ENCODE data around the gene MCF2L. TPM values are rescaled to one million over a fixed set of nuclear protein-coding genes. Genes with fewer than 3 reads are reported as not detected.

MCF2L gene
- total and polyA plus RNA-seq, 9 of the 15 experiments (the other 6 are each of a cell fraction or from before 2014, with no cell fraction given) = 0.05 to 0.25 (median 0.18) TPM; not detected in 5

GRCh38 chr13:113060557-113061270 is 91.7 kb downstream of the MCF2L start:
- in situ Hi-C loops (cut with MboI) = no loop called here
- DNase-seq (ENCODE audit: extremely low read depth in 1 of 4, low spot score in 3 of 4) = no peak
- 0% methylated on average over 14 of the region's 34 CpGs for WGBS (ENCODE audit: insufficient coverage, low coverage, missing lambda C conversion rate)
- Histone ChIP-seq H3K9ac (ENCODE audit: insufficient read depth in 1 of 2, low read depth in 2 of 2, low read length in 2 of 2) (no peak overlapping the region), H3K79me2 (ENCODE audit: control insufficient read depth, insufficient read depth, low read length) (no peaks in the 10 kb centered on the region), H3K27ac (ENCODE audit: extremely low read depth, low read depth, low read length) (no peak overlapping the region), H4K20me1 (replicated peaks; ENCODE audit: control insufficient read depth, insufficient read depth, low read length) (no peaks in the 10 kb centered on the region), H3K4me2 (ENCODE audit: insufficient read depth, low read length) (no peak overlapping the region), H2AFZ (ENCODE audit: low read depth, low read length) (no peak overlapping the region), H3K9me3 (replicated peaks; ENCODE audit: control insufficient read depth, insufficient read depth, low read depth, low read length) (no peaks in the 10 kb centered on the region), H3K9me1 (ENCODE audit: control insufficient read depth, insufficient read depth, low read length) (no peaks in the 10 kb centered on the region), H3K4me3 (no peak overlapping the region), H3K36me3 (ENCODE audit: control insufficient read depth, insufficient read depth, low read length) (no peaks in the 10 kb centered on the region), H3K4me1 (replicated peaks in 1 of 2; ENCODE audit: control insufficient read depth in 2 of 2, insufficient read depth in 2 of 2, low read length in 2 of 2) (peaks cover 4 to 18% of the 10 kb centered on the region in 2 experiments; a peak in 4 of 5 replicates), H3K27me3 (ENCODE audit: control insufficient read depth in 2 of 2, insufficient read depth in 2 of 2, low read length in 2 of 2) (peaks cover 24 to 68% of the 10 kb centered on the region in 2 experiments; a peak in 4 of 5 replicates)
- no peak for ATAC-seq
- BruUV-seq (replicated peaks) = no TSS peak
- intact Hi-C loops (cut with micrococcal nuclease) = no loop called here
- FAIRE-seq = no peak
- CTCF ChIA-PET (ENCODE audit: low intra/inter-chr PET ratio) = no interaction called here
- POLR2A ChIA-PET = interaction anchor here (0.5 kb wide), 1 partner anchor 981 kb away, joined by 4 read pairs; no protein-coding TSS in a partner anchor
- TF ChIP-seq KDM1A (IDR thresholded peaks at IDR 0.05) = no peak
- TF ChIP-seq ZNF398 (CRISPR knock-in tag; IDR thresholded peaks at IDR 0.05) = no peak
- TF ChIP-seq HNRNPLL (IDR thresholded peaks at IDR 0.05; ENCODE audit: low read depth, low read length, poor library complexity, severe bottlenecking) = no peak
- no peak for TF ChIP-seq HNRNPH1 (optimal IDR thresholded peaks at IDR 0.05; ENCODE audit: low read depth, low read length)
- no peak for TF ChIP-seq TCFL5 (CRISPR knock-in tag; conservative IDR thresholded peaks at IDR 0.05)
- no peak for TF ChIP-seq NCOA2 (IDR thresholded peaks at IDR 0.05; ENCODE audit: partially characterized antibody in 2 of 2)
- no peak for TF ChIP-seq ZBTB8A (IDR thresholded peaks at IDR 0.05; ENCODE audit: partially characterized antibody)
- TF ChIP-seq WHSC1 (IDR thresholded peaks at IDR 0.05; ENCODE audit: low read length) = no peak
- no peak for TF ChIP-seq ATF6 (CRISPR knock-in tag; IDR thresholded peaks at IDR 0.05)
- no peak for TF ChIP-seq POLR2B (IDR thresholded peaks at IDR 0.05; ENCODE audit: low read depth, partially characterized antibody)
- no peak for TF ChIP-seq SMAD3 (CRISPR knock-in tag; conservative IDR thresholded peaks at IDR 0.05)
- no peak for TF ChIP-seq ZNF212 (CRISPR knock-in tag; IDR thresholded peaks at IDR 0.05)
- TF ChIP-seq USF2 (CRISPR knock-in tag; IDR thresholded peaks at IDR 0.05) = no peak
- no peak for TF ChIP-seq PREB (CRISPR knock-in tag; IDR thresholded peaks at IDR 0.05)
- TF ChIP-seq XRCC4 (IDR thresholded peaks at IDR 0.05; ENCODE audit: extremely low read depth, insufficient read depth, insufficient read length) = no peak

Measured in K562 (cell line).